Left lung (tissue), 10 donors: ENCODE data around the gene HKDC1. TPM values are rescaled to one million over a fixed set of nuclear protein-coding genes. Genes with fewer than 3 reads are reported as not detected.

Experiments
- ATAC-seq: fragments of 200-7000 bp; cut with Tn5 transposase; one replicate; pipeline ENCODE4 v1.9.1; 2020; ENCODE audit warnings: moderate library complexity
- DNase-seq, 4 donors: peaks; one replicate each; pipeline ENCODE4 v3.0.0-alpha.2; 2013 to 2020
- H3K27ac ChIP-seq, 2 donors: fragments of 200-600 bp; sonication (generic) in 1 of 2; one replicate each; pipeline versions ENCODE4 v1.5.0 to v1.8.0; 2020 to 2021
- H3K27me3 ChIP-seq, 2 donors: fragments of 200-600 bp; sonication (generic) in 1 of 2; one replicate each; pipeline versions ENCODE4 v1.5.0 to v1.8.0; 2020 to 2021
- H3K36me3 ChIP-seq, 2 donors: fragments of 200-600 bp; sonication (generic) in 1 of 2; one replicate each; pipeline versions ENCODE4 v1.5.0 to v1.8.0; 2020 to 2021
- H3K4me1 ChIP-seq, 2 donors: fragments of 200-600 bp; one replicate each; pipeline ENCODE4 v1.8.0; 2021
- H3K4me3 ChIP-seq, 2 donors: fragments of 200-600 bp; sonication (generic) in 1 of 2; one replicate each; pipeline versions ENCODE4 v1.5.0 to v1.8.0; 2020 to 2021; ENCODE audit warnings: mild to moderate bottlenecking in 1 of 2
- H3K9me3 ChIP-seq, 2 donors: fragments of 200-600 bp; sonication (generic) in 1 of 2; one replicate each; pipeline versions ENCODE4 v1.5.0 to v1.8.0; 2020 to 2021
- CTCF ChIP-seq, 2 donors: fragments of 200-600 bp; sonication (generic) in 1 of 2; IDR thresholded peaks; one replicate each; pipeline versions ENCODE4 v1.5.0 to v1.8.0; 2021; ENCODE audit warnings: antibody characterized with exemption in 2 of 2
- intact Hi-C, 2 donors: fragments of 100-400 bp; cut with DNase I; formaldehyde crosslinking; loops; one replicate each; pipeline versions ENCODE4 v1.11.2 to v1.14.2; 2022
- polyA plus RNA-seq, 6 donors: library from polyadenylated mRNA; unstranded; fragments of 120-200 nt; gene quantifications; one replicate each; pipeline ENCODE4 v1.2.1, GENCODE V29; 2013; ENCODE audit not compliant: insufficient read length in 6 of 6
- total RNA-seq, 2 donors: library from RNA; stranded (reverse); fragmentation: NEBNext Ultra II Directional; extraction: Animal tissue kit (Norgen Biotek cat#: 25700); gene quantifications; one replicate each; pipeline ENCODE4 v1.2.1, GENCODE V29; 2021
- donor health status: DM: no; HTN: yes; CAD: no.
- donor health status: DM: no; HTN: no; CAD: no.

HKDC1 gene
- total and polyA plus RNA-seq, 8 donors: 0.71 to 9.7 (median 4.3) TPM

GRCh38 chr10:69265521-69265920 lies 45.4 kb downstream of the HKDC1 start:
- ATAC-seq (no peak), DNase-seq (no peak)
- no peak for TF ChIP-seq CTCF (IDR thresholded peaks at IDR 0.05)
- intact Hi-C loops: no loop called here
- Histone ChIP-seq H3K27ac (no peak overlapping the region), H3K27me3 (no peaks in the 10 kb centered on the region), H3K4me1 (no peaks in the 10 kb centered on the region), H3K36me3 (no peaks in the 10 kb centered on the region), H3K9me3 (no peaks in the 10 kb centered on the region), H3K4me3 (no peak overlapping the region)

GRCh38 chr10:69268761-69269416 lies 48.8 kb downstream of the HKDC1 start:
- Histone ChIP-seq H3K9me3 (no peaks in the 10 kb centered on the region), H3K27me3 (no peaks in the 10 kb centered on the region), H3K4me1 (no peaks in the 10 kb centered on the region), H3K4me3 (no peak overlapping the region), H3K27ac (no peak overlapping the region), H3K36me3 (no peaks in the 10 kb centered on the region)
- ATAC-seq (no peak), DNase-seq (no peak)
- no peak for TF ChIP-seq CTCF (IDR thresholded peaks at IDR 0.05)
- intact Hi-C loops: no loop called here

- intact Hi-C loops: no loop called here
- H3K4me3 ChIP-seq: no peak overlapping the region
- no peak overlapping the region for H3K27ac ChIP-seq
- no peaks in the 10 kb centered on the region for H3K27me3 ChIP-seq
- H3K36me3 ChIP-seq: no peaks in the 10 kb centered on the region
- no peaks in the 10 kb centered on the region for H3K9me3 ChIP-seq
- DNase-seq (no peak), ATAC-seq (no peak)
- no peak for TF ChIP-seq CTCF (IDR thresholded peaks at IDR 0.05)
- H3K4me1 ChIP-seq: no peaks in the 10 kb centered on the region
These were observed 49.6 kb downstream of the HKDC1 start for GRCh38 chr10:69269761-69270160.

GRCh38 chr10:69270990-69271389 lies 50.9 kb downstream of the HKDC1 start:
- H3K4me3 ChIP-seq: no peak overlapping the region
- H3K9me3 ChIP-seq: no peaks in the 10 kb centered on the region
- TF ChIP-seq CTCF (IDR thresholded peaks at IDR 0.05): no peak
- intact Hi-C loops: no loop called here
- no peaks in the 10 kb centered on the region for H3K36me3 ChIP-seq
- no peaks in the 10 kb centered on the region for H3K4me1 ChIP-seq
- ATAC-seq: no peak
- no peak overlapping the region for H3K27ac ChIP-seq
- no peaks in the 10 kb centered on the region for H3K27me3 ChIP-seq
- no peak for DNase-seq

- Histone ChIP-seq H3K4me1 (no peaks in the 10 kb centered on the region), H3K36me3 (no peaks in the 10 kb centered on the region), H3K4me3 (no peak overlapping the region), H3K27ac (no peak overlapping the region), H3K27me3 (no peaks in the 10 kb centered on the region), H3K9me3 (no peaks in the 10 kb centered on the region)
- ATAC-seq: no peak
- DNase-seq: no peak
- intact Hi-C loops: no loop called here
- TF ChIP-seq CTCF (IDR thresholded peaks at IDR 0.05): no peak
These were observed 52.5 kb downstream of the HKDC1 start for GRCh38 chr10:69272624-69273023.
